ENCODE results near the gene STK33.

STK33 gene

GRCh38 chr11:8355416-8355742, 238.6 kb downstream of the STK33 start:
- no peak for DNase-seq (ENCODE audit: low read depth)
- TF ChIP-seq CTCF (conservative IDR thresholded peaks at IDR 0.05; ENCODE audit: low read length): no peak
- H3K4me3 ChIP-seq (ENCODE audit: low read length): no peak overlapping the region

- no peak for DNase-seq (ENCODE audit: low read depth)
These were observed 239.2 kb downstream of the STK33 start for GRCh38 chr11:8354622-8355415.

GRCh38 chr11:8352876-8353505, 241.0 kb downstream of the STK33 start:
- no peak for DNase-seq (ENCODE audit: low read depth)
- no peak overlapping the region for H3K4me3 ChIP-seq (ENCODE audit: low read length)
- no peak for TF ChIP-seq CTCF (conservative IDR thresholded peaks at IDR 0.05; ENCODE audit: low read length)

More at GRCh38 chr11:8354622-8355415, 239.2 kb downstream of the STK33 start:
- TF ChIP-seq CTCF (conservative IDR thresholded peaks at IDR 0.05; ENCODE audit: low read length): no peak
- H3K4me3 ChIP-seq (ENCODE audit: low read length): no peak overlapping the region

GRCh38 chr11:8352103-8352875, 241.7 kb downstream of the STK33 start:
- TF ChIP-seq CTCF (conservative IDR thresholded peaks at IDR 0.05; ENCODE audit: low read length): no peak
- H3K4me3 ChIP-seq (ENCODE audit: low read length): no peak overlapping the region
- no peak for DNase-seq (ENCODE audit: low read depth)

GRCh38 chr11:8351223-8351622, 242.8 kb downstream of the STK33 start:
- no peak overlapping the region for H3K4me3 ChIP-seq (ENCODE audit: low read length)
- no peak for DNase-seq (ENCODE audit: low read depth)
- TF ChIP-seq CTCF (conservative IDR thresholded peaks at IDR 0.05; ENCODE audit: low read length): no peak

GRCh38 chr11:8347978-8348377, 246.1 kb downstream of the STK33 start:
- TF ChIP-seq CTCF (conservative IDR thresholded peaks at IDR 0.05; ENCODE audit: low read length): no peak
- DNase-seq (ENCODE audit: low read depth): no peak
- H3K4me3 ChIP-seq (ENCODE audit: low read length): no peak overlapping the region

All from AG10803 (cell line).